Brain microvascular endothelial cell (primary cell): ENCODE measurements around the gene MFSD6.

Experiments used
- DNase-seq: peaks from one replicate; pipeline ENCODE4 v3.0.0-alpha.2; 2020
- H3K27ac ChIP-seq: fragments of 250-450 bp; sonication (Bioruptor Pico); 2 replicates; pipeline ENCODE4 v1.5.1; 2020; ENCODE audit warnings: mild to moderate bottlenecking, moderate library complexity
- H3K27me3 ChIP-seq: fragments of 250-450 bp; sonication (Bioruptor Pico); replicated peaks from 2 replicates; pipeline ENCODE4 v1.5.1; 2020; ENCODE audit warnings: mild to moderate bottlenecking
- H3K36me3 ChIP-seq: fragments of 250-450 bp; sonication (Bioruptor Pico); replicated peaks from 2 replicates; pipeline ENCODE4 v1.5.1; 2020; ENCODE audit warnings: mild to moderate bottlenecking
- H3K4me3 ChIP-seq: 2 replicates; pipeline ENCODE4 v1.5.1; 2011; ENCODE audit warnings: low read depth, mild to moderate bottlenecking, control low read depth, low read length, moderate library complexity
- in situ Hi-C: cut with HindIII; loops from 2 replicates; pipeline ENCODE4 v1.10.0; 2017; ENCODE audit warnings: low sequenced_read_pairs, low pct_ligation_motif_present
- TF ChIP-seq, protein P1 (sequence below): IDR thresholded peaks from 2 replicates; pipeline ENCODE4 v1.5.1; 2011; ENCODE audit warnings: low read depth, mild to moderate bottlenecking, moderate library complexity, low read length, control low read depth, inconsistent platforms; ENCODE audit errors: missing control alignments

MFSD6 gene

DNA sequence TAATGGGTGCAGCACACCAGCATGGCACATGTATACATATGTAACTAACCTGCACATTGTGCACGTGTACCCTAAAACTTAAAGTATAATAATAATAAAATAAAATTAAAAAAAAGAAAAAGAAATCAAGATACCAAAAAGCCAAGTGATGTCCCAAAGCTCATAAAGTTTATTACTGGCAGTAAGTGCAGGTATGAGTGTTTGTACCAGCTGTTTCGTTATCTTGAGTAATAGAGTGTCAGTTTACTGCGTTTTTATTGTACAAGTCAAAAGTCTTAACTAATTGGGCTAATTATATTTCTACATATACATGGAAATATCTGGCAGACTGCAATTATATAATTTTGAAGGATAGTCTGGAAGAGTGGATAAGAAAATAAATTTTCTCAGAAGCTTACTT lies 41.8 kb downstream of the MFSD6 start:
- in situ Hi-C loops: no loop called here
- Histone ChIP-seq H3K27ac (no peak overlapping the region), H3K4me3 (no peak overlapping the region), H3K27me3 (no peaks in the 10 kb centered on the region), H3K36me3 (no peaks in the 10 kb centered on the region)
- DNase-seq: no peak
- TF ChIP-seq, protein P1, sequence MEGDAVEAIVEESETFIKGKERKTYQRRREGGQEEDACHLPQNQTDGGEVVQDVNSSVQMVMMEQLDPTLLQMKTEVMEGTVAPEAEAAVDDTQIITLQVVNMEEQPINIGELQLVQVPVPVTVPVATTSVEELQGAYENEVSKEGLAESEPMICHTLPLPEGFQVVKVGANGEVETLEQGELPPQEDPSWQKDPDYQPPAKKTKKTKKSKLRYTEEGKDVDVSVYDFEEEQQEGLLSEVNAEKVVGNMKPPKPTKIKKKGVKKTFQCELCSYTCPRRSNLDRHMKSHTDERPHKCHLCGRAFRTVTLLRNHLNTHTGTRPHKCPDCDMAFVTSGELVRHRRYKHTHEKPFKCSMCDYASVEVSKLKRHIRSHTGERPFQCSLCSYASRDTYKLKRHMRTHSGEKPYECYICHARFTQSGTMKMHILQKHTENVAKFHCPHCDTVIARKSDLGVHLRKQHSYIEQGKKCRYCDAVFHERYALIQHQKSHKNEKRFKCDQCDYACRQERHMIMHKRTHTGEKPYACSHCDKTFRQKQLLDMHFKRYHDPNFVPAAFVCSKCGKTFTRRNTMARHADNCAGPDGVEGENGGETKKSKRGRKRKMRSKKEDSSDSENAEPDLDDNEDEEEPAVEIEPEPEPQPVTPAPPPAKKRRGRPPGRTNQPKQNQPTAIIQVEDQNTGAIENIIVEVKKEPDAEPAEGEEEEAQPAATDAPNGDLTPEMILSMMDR: no peak

- TF ChIP-seq, protein P1: no peak
- in situ Hi-C loops: no loop called here
- no peak overlapping the region for H3K4me3 ChIP-seq
- no peak overlapping the region for H3K27ac ChIP-seq
- no peaks in the 10 kb centered on the region for H3K27me3 ChIP-seq
- no peak for DNase-seq
- no peaks in the 10 kb centered on the region for H3K36me3 ChIP-seq
Observed at GRCh38 chr2:190450363-190450762, 42.2 kb downstream of the MFSD6 start.

- no peak for DNase-seq
- TF ChIP-seq, protein P1: no peak
- H3K4me3 ChIP-seq: no peak overlapping the region
- in situ Hi-C loops: no loop called here
- H3K27me3 ChIP-seq: no peaks in the 10 kb centered on the region
- H3K27ac ChIP-seq: no peak overlapping the region
- H3K36me3 ChIP-seq: no peaks in the 10 kb centered on the region
Observed at GRCh38 chr2:190451561-190452176, 43.5 kb downstream of the MFSD6 start.

- in situ Hi-C loops: no loop called here
- Histone ChIP-seq H3K27ac (no peak overlapping the region), H3K36me3 (no peaks in the 10 kb centered on the region), H3K4me3 (no peak overlapping the region), H3K27me3 (no peaks in the 10 kb centered on the region)
- no peak for DNase-seq
- TF ChIP-seq, protein P1: no peak
Observed at GRCh38 chr2:190452433-190452832, 44.3 kb downstream of the MFSD6 start.

DNA sequence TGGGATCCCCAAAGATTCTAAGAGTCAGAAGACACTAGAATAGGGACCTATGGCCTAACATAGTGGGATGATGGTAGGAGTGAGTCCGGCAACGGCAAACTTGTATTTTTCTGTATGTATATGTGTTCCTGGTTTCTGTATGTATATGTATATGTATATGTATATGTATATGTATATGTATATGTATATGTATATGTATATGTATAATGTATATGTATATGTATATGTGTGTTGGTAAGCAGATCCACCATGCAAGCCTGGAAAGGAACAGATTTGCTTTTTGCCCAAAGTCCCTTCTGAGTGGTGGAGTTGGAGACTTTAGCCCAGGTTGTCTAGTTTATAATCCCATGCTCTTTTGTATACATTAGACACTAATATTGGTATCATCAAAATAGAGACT lies 46.6 kb downstream of the MFSD6 start:
- in situ Hi-C loops: no loop called here
- DNase-seq: no peak
- TF ChIP-seq, protein P1: no peak
- Histone ChIP-seq H3K27ac (no peak overlapping the region), H3K4me3 (no peak overlapping the region), H3K27me3 (no peaks in the 10 kb centered on the region), H3K36me3 (no peaks in the 10 kb centered on the region)
